ENCODE measurements around the gene MTARC1.

- TF ChIP-seq, protein P1, sequence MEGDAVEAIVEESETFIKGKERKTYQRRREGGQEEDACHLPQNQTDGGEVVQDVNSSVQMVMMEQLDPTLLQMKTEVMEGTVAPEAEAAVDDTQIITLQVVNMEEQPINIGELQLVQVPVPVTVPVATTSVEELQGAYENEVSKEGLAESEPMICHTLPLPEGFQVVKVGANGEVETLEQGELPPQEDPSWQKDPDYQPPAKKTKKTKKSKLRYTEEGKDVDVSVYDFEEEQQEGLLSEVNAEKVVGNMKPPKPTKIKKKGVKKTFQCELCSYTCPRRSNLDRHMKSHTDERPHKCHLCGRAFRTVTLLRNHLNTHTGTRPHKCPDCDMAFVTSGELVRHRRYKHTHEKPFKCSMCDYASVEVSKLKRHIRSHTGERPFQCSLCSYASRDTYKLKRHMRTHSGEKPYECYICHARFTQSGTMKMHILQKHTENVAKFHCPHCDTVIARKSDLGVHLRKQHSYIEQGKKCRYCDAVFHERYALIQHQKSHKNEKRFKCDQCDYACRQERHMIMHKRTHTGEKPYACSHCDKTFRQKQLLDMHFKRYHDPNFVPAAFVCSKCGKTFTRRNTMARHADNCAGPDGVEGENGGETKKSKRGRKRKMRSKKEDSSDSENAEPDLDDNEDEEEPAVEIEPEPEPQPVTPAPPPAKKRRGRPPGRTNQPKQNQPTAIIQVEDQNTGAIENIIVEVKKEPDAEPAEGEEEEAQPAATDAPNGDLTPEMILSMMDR (IDR thresholded peaks at IDR 0.05 in 8 of 11, conservative IDR thresholded peaks at IDR 0.05 in 3 of 11): no peak
- TF ChIP-seq POLR2A (IDR thresholded peaks at IDR 0.05): no peak
Observed at GRCh38 chr1:220742520-220742919, 44.2 kb upstream of the MTARC1 start.
